ENCODE data around the gene PTPN21.

Gene PTPN21

DNA sequence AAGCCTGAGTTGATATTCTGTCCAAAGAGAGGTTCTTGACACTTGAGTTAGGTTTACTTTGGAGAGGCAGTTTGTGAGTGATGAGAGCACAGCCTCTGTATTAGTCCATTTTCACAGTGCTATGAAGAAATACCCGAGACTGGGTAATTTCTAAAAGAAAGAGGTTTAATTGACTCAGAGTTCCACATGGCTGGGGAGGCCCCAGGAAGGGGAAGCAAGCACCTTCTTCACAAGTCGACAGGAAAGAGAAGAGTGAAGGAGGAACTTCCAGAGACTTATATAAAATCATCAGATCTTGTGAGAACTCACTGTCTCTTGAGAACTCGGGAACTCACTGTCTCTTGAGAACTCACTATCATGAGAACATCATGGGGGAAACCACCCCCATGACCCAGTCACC, 13.4 kb upstream of the PTPN21 start:
- no peak for DNase-seq (ENCODE audit: low read depth)
- no peak overlapping the region for H3K4me3 ChIP-seq (ENCODE audit: low read length)
- TF ChIP-seq, protein P1, sequence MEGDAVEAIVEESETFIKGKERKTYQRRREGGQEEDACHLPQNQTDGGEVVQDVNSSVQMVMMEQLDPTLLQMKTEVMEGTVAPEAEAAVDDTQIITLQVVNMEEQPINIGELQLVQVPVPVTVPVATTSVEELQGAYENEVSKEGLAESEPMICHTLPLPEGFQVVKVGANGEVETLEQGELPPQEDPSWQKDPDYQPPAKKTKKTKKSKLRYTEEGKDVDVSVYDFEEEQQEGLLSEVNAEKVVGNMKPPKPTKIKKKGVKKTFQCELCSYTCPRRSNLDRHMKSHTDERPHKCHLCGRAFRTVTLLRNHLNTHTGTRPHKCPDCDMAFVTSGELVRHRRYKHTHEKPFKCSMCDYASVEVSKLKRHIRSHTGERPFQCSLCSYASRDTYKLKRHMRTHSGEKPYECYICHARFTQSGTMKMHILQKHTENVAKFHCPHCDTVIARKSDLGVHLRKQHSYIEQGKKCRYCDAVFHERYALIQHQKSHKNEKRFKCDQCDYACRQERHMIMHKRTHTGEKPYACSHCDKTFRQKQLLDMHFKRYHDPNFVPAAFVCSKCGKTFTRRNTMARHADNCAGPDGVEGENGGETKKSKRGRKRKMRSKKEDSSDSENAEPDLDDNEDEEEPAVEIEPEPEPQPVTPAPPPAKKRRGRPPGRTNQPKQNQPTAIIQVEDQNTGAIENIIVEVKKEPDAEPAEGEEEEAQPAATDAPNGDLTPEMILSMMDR (conservative IDR thresholded peaks at IDR 0.05; ENCODE audit: low read depth, low read length), result no peak

- TF ChIP-seq, protein P1 (conservative IDR thresholded peaks at IDR 0.05; ENCODE audit: low read depth, low read length), result no peak
- no peak for DNase-seq (ENCODE audit: low read depth)
- H3K4me3 ChIP-seq (ENCODE audit: low read length), result no peak overlapping the region
Measured at GRCh38 chr14:88565427-88565826, 10.6 kb upstream of the PTPN21 start.

- DNase-seq (ENCODE audit: low read depth), result no peak
- TF ChIP-seq, protein P1 (conservative IDR thresholded peaks at IDR 0.05; ENCODE audit: low read depth, low read length), result no peak
- H3K4me3 ChIP-seq (ENCODE audit: low read length), result peak overlapping the region; percentile 61
Measured at GRCh38 chr14:88563845-88564244, 9.0 kb upstream of the PTPN21 start.

DNA sequence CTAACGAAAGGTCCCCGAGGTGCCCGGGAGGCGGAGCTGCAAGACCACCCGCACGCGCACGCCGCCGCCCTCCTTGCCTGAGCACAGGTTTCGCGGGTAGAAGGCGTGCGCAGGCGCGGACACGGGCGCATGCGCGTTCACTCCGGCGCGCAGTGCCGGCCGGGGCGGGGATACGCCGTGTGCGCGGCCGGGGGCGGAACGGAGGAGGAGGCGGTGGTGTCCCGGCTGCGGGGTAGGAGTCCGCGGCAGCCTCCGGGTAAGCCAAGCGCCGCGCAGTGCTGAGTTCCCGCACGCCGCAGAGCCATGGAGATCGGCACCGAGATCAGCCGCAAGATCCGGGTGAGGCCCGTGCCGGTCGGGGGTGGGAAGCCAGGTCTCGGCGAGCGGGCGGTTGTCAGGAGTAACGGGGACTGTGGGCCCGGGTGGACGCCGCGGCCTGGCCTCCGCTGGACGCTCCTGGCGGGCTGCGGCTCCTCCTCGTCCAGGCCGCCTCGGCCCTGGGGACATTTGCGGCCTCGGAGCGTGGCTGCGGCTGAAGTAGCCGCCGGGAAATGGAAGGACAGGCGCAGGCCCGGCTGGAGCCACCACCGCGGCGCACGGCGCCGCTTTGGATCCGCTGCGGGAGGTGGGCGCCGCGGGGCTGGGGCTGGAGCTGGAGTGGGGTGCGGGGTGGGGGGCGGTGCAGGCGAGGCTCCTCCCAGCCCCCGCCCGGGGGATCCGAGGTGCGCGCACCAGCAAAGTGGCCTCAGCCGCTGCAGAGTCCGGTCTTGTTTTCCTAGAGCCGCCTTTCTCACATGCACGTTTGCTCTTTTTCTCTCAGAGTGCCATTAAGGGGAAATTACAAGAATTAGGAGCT, 8.3 kb upstream of the PTPN21 start, which contains the start of gene ZC3H14:
Gene ZC3H14 (plus strand): TSS at position 207 of the 856 bp plus-strand sequence. CDS start 97 bp downstream, at position 304.
- TF ChIP-seq, protein P1 (conservative IDR thresholded peaks at IDR 0.05; ENCODE audit: low read depth, low read length), result no peak
- DNase-seq (ENCODE audit: low read depth), result peak; percentile 40
- H3K4me3 ChIP-seq (ENCODE audit: low read length), result peak within 1 kb of the TSS; percentile 61

DNA sequence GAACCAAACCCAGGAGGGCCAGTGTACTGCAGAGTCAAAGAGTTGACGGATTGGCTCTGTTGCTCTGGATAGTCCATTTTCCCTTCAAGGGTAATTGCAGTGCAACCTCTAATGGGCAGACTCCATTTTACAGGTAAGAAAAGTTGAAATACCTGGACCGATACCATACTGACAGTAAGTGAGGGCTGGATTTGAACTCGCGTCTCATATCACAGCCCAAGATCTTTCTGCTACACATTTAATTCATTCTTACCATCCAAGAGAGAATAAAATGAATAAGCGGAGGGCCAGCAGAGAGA, 7.7 kb upstream of the PTPN21 start:
- H3K4me3 ChIP-seq (ENCODE audit: low read length), result peak overlapping the region; percentile 61
- DNase-seq (ENCODE audit: low read depth), result no peak
- TF ChIP-seq, protein P1 (conservative IDR thresholded peaks at IDR 0.05; ENCODE audit: low read depth, low read length), result no peak

- TF ChIP-seq, protein P1 (conservative IDR thresholded peaks at IDR 0.05; ENCODE audit: low read depth, low read length), result peak; percentile 31
- no peak for DNase-seq (ENCODE audit: low read depth)
- H3K4me3 ChIP-seq (ENCODE audit: low read length), result no peak overlapping the region
Measured at GRCh38 chr14:88559852-88560251, 5.0 kb upstream of the PTPN21 start.

- TF ChIP-seq, protein P1 (conservative IDR thresholded peaks at IDR 0.05; ENCODE audit: low read depth, low read length), result no peak
- H3K4me3 ChIP-seq (ENCODE audit: low read length), result no peak overlapping the region
- no peak for DNase-seq (ENCODE audit: low read depth)
Measured at GRCh38 chr14:88556581-88556980, 1.8 kb upstream of the PTPN21 start.

Data from retinal pigment epithelial cell (primary cell).